Measurements from ENCODE around the gene KCNMB1. TPM values are rescaled to one million over a fixed set of nuclear protein-coding genes. Genes with fewer than 3 reads are reported as not detected.

Gene KCNMB1
- total and polyA plus RNA-seq, 2 of the 13 experiments (the other 11 are each of a cell fraction or from before 2014, with no cell fraction given) = not detected

DNA sequence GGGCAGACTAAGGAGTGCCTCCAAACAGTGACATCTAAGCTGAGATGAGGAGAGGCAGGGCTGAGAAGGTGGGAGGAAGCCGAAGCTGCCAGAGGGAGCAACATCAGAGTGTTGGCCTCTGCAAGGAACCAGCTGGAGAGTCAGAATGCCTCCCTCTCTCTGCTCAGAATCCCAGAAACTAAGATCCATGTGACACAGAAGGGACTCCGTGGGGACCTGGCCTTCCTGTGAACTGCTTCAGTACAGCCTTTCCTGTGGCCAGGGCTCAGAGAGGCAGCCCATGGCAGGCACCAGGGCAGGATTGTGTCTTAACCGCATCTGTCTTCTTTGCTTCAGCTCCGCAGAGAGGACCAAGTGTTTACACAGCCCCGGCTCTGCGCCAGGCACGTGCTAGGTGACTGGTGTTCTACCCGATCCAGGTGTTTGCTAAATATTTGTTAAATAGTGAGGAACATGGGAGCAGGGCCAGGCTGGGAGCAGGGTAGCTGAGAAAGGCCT lies 33.5 kb downstream of the KCNMB1 start:
- POLR2A ChIA-PET = no interaction called here
- Histone ChIP-seq H3K4me3 (replicated peaks in 1 of 3; ENCODE audit: insufficient read depth in 1 of 3, low read depth in 2 of 3, low read length in 3 of 3) (no peak overlapping the region), H4K20me1 (ENCODE audit: insufficient read depth, low read length) (no peaks in the 10 kb centered on the region), H3K27me3 (ENCODE audit: control insufficient read depth in 1 of 2, insufficient read depth in 2 of 2, low read length in 2 of 2) (peaks cover 1 to 9% of the 10 kb centered on the region in 2 experiments; a peak in 2 of 5 replicates), H3K9me3 (ENCODE audit: low read length) (no peaks in the 10 kb centered on the region), H3K4me1 (ENCODE audit: insufficient read depth, low read length) (no peaks in the 10 kb centered on the region), H3K79me2 (ENCODE audit: insufficient read depth, low read length) (no peaks in the 10 kb centered on the region), H3K9ac (ENCODE audit: insufficient read depth, low read depth, low read length) (no peak overlapping the region), H3K4me2 (ENCODE audit: low read depth, low read length) (no peak overlapping the region), H3K36me3 (replicated peaks in 1 of 2; ENCODE audit: control insufficient read depth in 1 of 2, insufficient read depth in 2 of 2, low read length in 2 of 2) (no peaks in the 10 kb centered on the region), H3K27ac (ENCODE audit: extremely low read length, insufficient read depth, low read length) (no peak overlapping the region), H2AFZ (ENCODE audit: low read length) (no peak overlapping the region)
- no TSS peak for BruUV-seq (replicated peaks)
- ATAC-seq = no peak
- in situ Hi-C loops (cut with HindIII; ENCODE audit: extremely low pct_ligation_motif_present, low pct_unique_long_range_greater_than_20kb) (no loop called here), intact Hi-C loops (cut with micrococcal nuclease; ENCODE audit: unreplicated experiment) (no loop called here)
- TF ChIP-seq ZNF652 (CRISPR knock-in tag; IDR thresholded peaks at IDR 0.05; ENCODE audit: borderline replicate concordance, low read depth) (no peak), RFX1 (IDR thresholded peaks at IDR 0.05) (no peak), HOXD1 (CRISPR knock-in tag; IDR thresholded peaks at IDR 0.05) (no peak), ZNF878 (CRISPR knock-in tag; IDR thresholded peaks at IDR 0.05) (no peak)
- TF ChIP-seq, protein P1, sequence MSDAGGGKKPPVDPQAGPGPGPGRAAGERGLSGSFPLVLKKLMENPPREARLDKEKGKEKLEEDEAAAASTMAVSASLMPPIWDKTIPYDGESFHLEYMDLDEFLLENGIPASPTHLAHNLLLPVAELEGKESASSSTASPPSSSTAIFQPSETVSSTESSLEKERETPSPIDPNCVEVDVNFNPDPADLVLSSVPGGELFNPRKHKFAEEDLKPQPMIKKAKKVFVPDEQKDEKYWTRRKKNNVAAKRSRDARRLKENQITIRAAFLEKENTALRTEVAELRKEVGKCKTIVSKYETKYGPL (CRISPR knock-in tag; IDR thresholded peaks at IDR 0.05) = no peak
- 0% methylated on average over 3 of the region's 8 CpGs for WGBS (ENCODE audit: low lambda C conversion rate)
- no peak for DNase-seq (ENCODE audit: low spot score)
- CTCF ChIA-PET (ENCODE audit: low intra/inter-chr PET ratio, low total read pairs) = no interaction called here
- no peak for FAIRE-seq

DNA sequence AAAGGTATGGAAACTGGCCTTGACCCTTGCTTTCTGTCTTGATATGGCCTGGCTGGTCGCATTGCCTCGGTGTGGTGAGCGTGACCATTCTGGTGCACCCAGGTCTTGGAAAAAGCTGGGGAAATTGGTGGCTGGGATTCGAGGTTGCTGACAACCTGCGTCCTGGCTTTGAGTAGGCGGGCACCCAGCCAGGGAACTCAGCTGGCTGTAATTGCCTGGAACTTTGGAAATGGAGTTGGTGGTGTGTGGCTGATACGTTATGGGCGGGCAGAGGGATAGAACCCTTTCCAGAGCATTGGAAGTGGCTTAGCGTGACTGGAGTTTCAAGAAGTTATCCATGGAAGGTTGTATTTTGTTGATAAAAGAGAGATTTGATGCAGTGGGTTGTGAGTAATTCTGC lies 35.2 kb downstream of the KCNMB1 start:
- Histone ChIP-seq H4K20me1 (ENCODE audit: insufficient read depth, low read length) (no peaks in the 10 kb centered on the region), H3K9ac (ENCODE audit: insufficient read depth, low read depth, low read length) (no peak overlapping the region), H3K27ac (ENCODE audit: extremely low read length, insufficient read depth, low read length) (no peak overlapping the region), H3K36me3 (replicated peaks in 1 of 2; ENCODE audit: control insufficient read depth in 1 of 2, insufficient read depth in 2 of 2, low read length in 2 of 2) (no peaks in the 10 kb centered on the region), H3K79me2 (ENCODE audit: insufficient read depth, low read length) (no peaks in the 10 kb centered on the region), H3K9me3 (ENCODE audit: low read length) (no peaks in the 10 kb centered on the region), H3K4me1 (ENCODE audit: insufficient read depth, low read length) (no peaks in the 10 kb centered on the region), H3K4me3 (replicated peaks in 1 of 3; ENCODE audit: insufficient read depth in 1 of 3, low read depth in 2 of 3, low read length in 3 of 3) (no peak overlapping the region), H3K4me2 (ENCODE audit: low read depth, low read length) (no peak overlapping the region), H3K27me3 (ENCODE audit: control insufficient read depth in 1 of 2, insufficient read depth in 2 of 2, low read length in 2 of 2) (peaks cover 1 to 12% of the 10 kb centered on the region in 2 experiments; a peak in 2 of 5 replicates), H2AFZ (ENCODE audit: low read length) (no peak overlapping the region)
- WGBS (ENCODE audit: low lambda C conversion rate) = 18% methylated on average over 9 of the region's 9 CpGs
- BruUV-seq (replicated peaks) = no TSS peak
- in situ Hi-C loops (cut with HindIII; ENCODE audit: extremely low pct_ligation_motif_present, low pct_unique_long_range_greater_than_20kb) (no loop called here), intact Hi-C loops (cut with micrococcal nuclease; ENCODE audit: unreplicated experiment) (no loop called here)
- POLR2A ChIA-PET = no interaction called here
- CTCF ChIA-PET (ENCODE audit: low intra/inter-chr PET ratio, low total read pairs) = no interaction called here
- FAIRE-seq (no peak), DNase-seq (ENCODE audit: low spot score) (no peak), ATAC-seq (no peak)
- TF ChIP-seq ZNF709 (CRISPR knock-in tag; IDR thresholded peaks at IDR 0.05) (no peak), HMG20B (CRISPR knock-in tag; conservative IDR thresholded peaks at IDR 0.05) (no peak), RFX5 (IDR thresholded peaks at IDR 0.05; ENCODE audit: low read depth, low read length) (no peak), HOXD1 (CRISPR knock-in tag; IDR thresholded peaks at IDR 0.05) (no peak), MBNL3 (CRISPR knock-in tag; conservative IDR thresholded peaks at IDR 0.05) (no peak), ZNF576 (CRISPR knock-in tag; IDR thresholded peaks at IDR 0.05) (no peak), STAG1 (CRISPR knock-in tag; IDR thresholded peaks at IDR 0.05) (no peak), ZNF501 (CRISPR knock-in tag; IDR thresholded peaks at IDR 0.05) (no peak), ZFP1 (CRISPR knock-in tag; IDR thresholded peaks at IDR 0.05) (no peak), MAZ (IDR thresholded peaks at IDR 0.05; ENCODE audit: borderline replicate concordance, low read depth, low read length) (no peak), MAZ (CRISPR knock-in tag; IDR thresholded peaks at IDR 0.05; ENCODE audit: low read depth) (no peak), REPIN1 (CRISPR knock-in tag; IDR thresholded peaks at IDR 0.05; ENCODE audit: borderline replicate concordance, low read depth) (no peak), FOXK2 (IDR thresholded peaks at IDR 0.05) (no peak), POLR2AphosphoS5 (IDR thresholded peaks at IDR 0.05; ENCODE audit: low read depth, low read length) (no peak), ZFP91 (CRISPR knock-in tag; IDR thresholded peaks at IDR 0.05; ENCODE audit: borderline replicate concordance) (no peak)
